SK-N-SH (cell line): ENCODE measurements around the gene KMO. TPM values are rescaled to one million over a fixed set of nuclear protein-coding genes. Genes with fewer than 3 reads are reported as not detected.

ENCODE experiments used
- CTCF ChIA-PET: fragments of 300-600, 350-600 bp; formaldehyde crosslinking; extraction: SDS; loops from one replicate; lab custom pipeline; 2021; lab: Yijun Ruan, JAX
- POLR2A ChIA-PET: fragments of 350-600 bp; sonication (Branson Sonifier 250); formaldehyde crosslinking; extraction: SDS; loops from one replicate; lab custom pipeline; 2020; ENCODE audit warnings: antibody characterized with exemption, inconsistent platforms; lab: Yijun Ruan, JAX
- DNase-seq: peaks from one replicate; pipeline ENCODE4 v3.0.0; 2012
- H2AFZ ChIP-seq: fragments of 200-600 bp; sonication (generic); 2 replicates; pipeline ENCODE4 v1.8.1; 2016; ENCODE audit warnings: antibody characterized with exemption, mild to moderate bottlenecking, low read depth
- H3F3A ChIP-seq: fragments of 200-600 bp; sonication (generic); replicated peaks from 2 replicates; pipeline ENCODE3; 2016; ENCODE audit warnings: antibody characterized with exemption, mild to moderate bottlenecking; ENCODE audit not compliant: insufficient read depth
- H3K27ac ChIP-seq, 2 experiments: fragments of 200-500 bp in 1 of 2; fragments of 200-600 bp in 1 of 2; sonication (Bioruptor generic) in 1 of 2; sonication (generic), shearing (Covaris generic) in 1 of 2; 2 replicates each; pipeline versions ENCODE4 v1.5.1 to v1.6.1; 2014 to 2016; ENCODE audit warnings: low read depth in 2 of 2, inconsistent platforms in 1 of 2, low read length in 1 of 2, mild to moderate bottlenecking in 1 of 2, mixed read lengths in 1 of 2
- H3K27me3 ChIP-seq: fragments of 200-600 bp; sonication (generic), shearing (Covaris generic); 2 replicates; pipeline ENCODE4 v1.6.1; 2016; ENCODE audit warnings: mixed run types; ENCODE audit not compliant: insufficient read depth
- H3K36me3 ChIP-seq, 2 experiments: fragments of 200-500 bp in 1 of 2; fragments of 200-600 bp in 1 of 2; sonication (Bioruptor generic) in 1 of 2; sonication (generic) in 1 of 2; replicated peaks in 1 of 2; 2 replicates each; pipeline versions ENCODE3 to v1.5.1; 2014 to 2016; ENCODE audit warnings: low read length in 1 of 2, mild to moderate bottlenecking in 1 of 2; ENCODE audit not compliant: insufficient read depth in 2 of 2, control insufficient read depth in 1 of 2
- H3K4me1 ChIP-seq, 2 experiments: fragments of 200-500 bp in 1 of 2; fragments of 200-600 bp in 1 of 2; sonication (Bioruptor generic) in 1 of 2; sonication (generic), shearing (Covaris generic) in 1 of 2; 2 replicates each; pipeline versions ENCODE4 v1.5.1 to v1.6.1; 2014 to 2016; ENCODE audit warnings: low read depth in 1 of 2, low read length in 1 of 2, mixed run types in 1 of 2; ENCODE audit not compliant: insufficient read depth in 2 of 2, control insufficient read depth in 1 of 2
- H3K4me2 ChIP-seq: fragments of 200-600 bp; sonication (generic), shearing (Covaris generic); 2 replicates; pipeline ENCODE4 v1.6.1; 2017; ENCODE audit warnings: mixed run types
- H3K4me3 ChIP-seq, 2 experiments: fragments of 200-500 bp in 1 of 2; fragments of 200-600 bp in 1 of 2; sonication (Bioruptor generic) in 1 of 2; sonication (generic), shearing (Covaris generic) in 1 of 2; 2 replicates each; pipeline versions ENCODE4 v1.5.1 to v1.8.1; 2014 to 2016; ENCODE audit warnings: low read depth in 2 of 2, inconsistent platforms in 1 of 2, low read length in 1 of 2, mild to moderate bottlenecking in 1 of 2, mixed read lengths in 1 of 2, moderate library complexity in 1 of 2
- H3K79me2 ChIP-seq: fragments of 200-600 bp; sonication (generic); 2 replicates; pipeline ENCODE4 v1.8.1; 2017; ENCODE audit warnings: mild to moderate bottlenecking; ENCODE audit not compliant: insufficient read depth
- H3K9ac ChIP-seq: fragments of 200-600 bp; sonication (generic); 2 replicates; pipeline ENCODE4 v1.6.1; 2017; ENCODE audit warnings: mixed run types
- H3K9me2 ChIP-seq: fragments of 200-600 bp; sonication (generic); 2 replicates; pipeline ENCODE4 v1.6.1; 2017; ENCODE audit warnings: mixed run types
- H3K9me3 ChIP-seq: fragments of 200-600 bp; sonication (generic); 2 replicates; pipeline ENCODE4 v1.6.1; 2017; ENCODE audit warnings: mixed run types, mild to moderate bottlenecking, moderate library complexity
- H4K20me1 ChIP-seq: fragments of 200-600 bp; sonication (generic); 2 replicates; pipeline ENCODE4 v1.6.1; 2017; ENCODE audit warnings: mild to moderate bottlenecking, mixed run types; ENCODE audit not compliant: insufficient read depth
- ELF1 ChIP-seq: IDR thresholded peaks from 2 replicates; pipeline ENCODE4 v1.4.0; 2012
- FOXJ3 ChIP-seq: sonication (generic); formaldehyde crosslinking; IDR thresholded peaks from 2 replicates; pipeline ENCODE4 v1.5.1; 2020; ENCODE audit warnings: mild to moderate bottlenecking, missing genetic modification reagents
- GABPA ChIP-seq: IDR thresholded peaks from 2 replicates; pipeline ENCODE4 v1.4.0; 2012; ENCODE audit warnings: low read depth, mild to moderate bottlenecking
- GATA2 ChIP-seq: sonication (generic); formaldehyde crosslinking; IDR thresholded peaks from 2 replicates; pipeline ENCODE4 v1.5.0; 2020; ENCODE audit warnings: mild to moderate bottlenecking, missing genetic modification reagents
- JUND ChIP-seq: IDR thresholded peaks from 2 replicates; pipeline ENCODE4 v1.4.0; 2012
- MEF2A ChIP-seq: IDR thresholded peaks from 2 replicates; pipeline ENCODE4 v1.4.0; 2012; ENCODE audit warnings: low read depth, borderline replicate concordance
- MXI1 ChIP-seq: IDR thresholded peaks from 2 replicates; pipeline ENCODE4 v1.6.1; 2012; ENCODE audit warnings: mild to moderate bottlenecking, low read depth, low read length, improper control_type of control experiment
- NFIC ChIP-seq: IDR thresholded peaks from 2 replicates; pipeline ENCODE4 v1.4.0; 2012; ENCODE audit warnings: borderline replicate concordance
- NRF1 ChIP-seq: IDR thresholded peaks from 2 replicates; pipeline ENCODE4 v1.6.1; 2012; ENCODE audit warnings: low read depth, mild to moderate bottlenecking, low read length
- PBX3 ChIP-seq: IDR thresholded peaks from 2 replicates; pipeline ENCODE4; 2012
- POLR2AphosphoS5 ChIP-seq: IDR thresholded peaks from 2 replicates; pipeline ENCODE4 v1.6.1; 2012; ENCODE audit warnings: low read depth, low read length
- RAD21 ChIP-seq: IDR thresholded peaks from 2 replicates; pipeline ENCODE4 v1.6.1; 2012; ENCODE audit warnings: mild to moderate bottlenecking, low read length
- RCOR1 ChIP-seq: fragments of 150-350 bp; IDR thresholded peaks from 2 replicates; pipeline ENCODE4 v1.6.1; 2017; ENCODE audit warnings: antibody characterized with exemption, low read length
- SMC3 ChIP-seq: IDR thresholded peaks from 2 replicates; pipeline ENCODE4 v1.6.1; 2012; ENCODE audit warnings: low read depth, low read length, improper control_type of control experiment
- TEAD4 ChIP-seq: IDR thresholded peaks from 2 replicates; pipeline ENCODE4 v1.4.0; 2012; ENCODE audit warnings: mild to moderate bottlenecking, borderline replicate concordance; ENCODE audit not compliant: insufficient read depth
- USF2 ChIP-seq: fragments of 150-350 bp; IDR thresholded peaks from 2 replicates; pipeline ENCODE4 v1.6.1; 2017; ENCODE audit warnings: antibody characterized with exemption, low read length, low read depth, borderline replicate concordance
- WGBS: methylation state at CpG from one replicate; pipeline ENCODE4 v1.1.6; 2017; ENCODE audit warnings: low lambda C conversion rate; 5-methylcytosine and 5-hydroxymethylcytosine counted together
- polyA plus RNA-seq, 3 experiments: library from polyadenylated mRNA; depleted of rRNA; stranded (reverse); fragments of >200 nt; gene quantifications; 2 replicates each; pipeline ENCODE4 v1.2.3, GENCODE V29; 2012
- TF ChIP-seq, protein P1 (sequence below): IDR thresholded peaks from 2 replicates; pipeline ENCODE4 v1.4.0; 2012; ENCODE audit warnings: low read depth

The KMO gene
- polyA plus RNA-seq, 1 of the 3 experiments (the other 2 are of a cell fraction) = not detected

- CTCF ChIA-PET = interaction anchor here (1.0 kb wide), 1 partner anchor 44 kb away, joined by 3 read pairs; no protein-coding TSS in a partner anchor
- H3K4me3 ChIP-seq = no peak overlapping the region
- H3K27ac ChIP-seq = no peak overlapping the region
- H3K9me3 ChIP-seq = no peaks in the 10 kb centered on the region
- no peak overlapping the region for H2AFZ ChIP-seq
- TF ChIP-seq NRF1 = no peak
- no peak for TF ChIP-seq NFIC
- no peak for TF ChIP-seq ELF1
- TF ChIP-seq, protein P1, sequence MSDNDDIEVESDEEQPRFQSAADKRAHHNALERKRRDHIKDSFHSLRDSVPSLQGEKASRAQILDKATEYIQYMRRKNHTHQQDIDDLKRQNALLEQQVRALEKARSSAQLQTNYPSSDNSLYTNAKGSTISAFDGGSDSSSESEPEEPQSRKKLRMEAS = no peak
- TF ChIP-seq GATA2 = no peak
- TF ChIP-seq RAD21 = no peak
- no peak for TF ChIP-seq SMC3
- no peak for TF ChIP-seq POLR2AphosphoS5
- TF ChIP-seq PBX3 = no peak
- no peak for TF ChIP-seq TEAD4
- TF ChIP-seq JUND = no peak
- TF ChIP-seq USF2 = no peak
- no peak for TF ChIP-seq MEF2A
- TF ChIP-seq, all 33 proteins: peak for 0
- Histone ChIP-seq H3K9ac (no peak overlapping the region), H3K36me3 (no peaks in the 10 kb centered on the region), H3K9me2 (no peaks in the 10 kb centered on the region), H4K20me1 (no peaks in the 10 kb centered on the region), H3K4me1 (no peaks in the 10 kb centered on the region), H3K27me3 (no peaks in the 10 kb centered on the region), H3F3A (no peaks in the 10 kb centered on the region), H3K79me2 (no peaks in the 10 kb centered on the region), H3K4me2 (no peak overlapping the region)
- POLR2A ChIA-PET = no interaction called here
- no peak for DNase-seq
- WGBS = 83% methylated on average over 3 of the region's 3 CpGs
Measured at GRCh38 chr1:241555526-241555925, 23.3 kb downstream of the KMO start.

GRCh38 chr1:241557031-241557430, 24.9 kb downstream of the KMO start:
- whole genome bisulfite sequencing = 52% methylated on average over 5 of the region's 5 CpGs
- no peaks in the 10 kb centered on the region for H4K20me1 ChIP-seq
- no peak overlapping the region for H3K9ac ChIP-seq
- no peak overlapping the region for H3K4me2 ChIP-seq
- TF ChIP-seq FOXJ3 (CRISPR knock-in tag) = no peak
- no peak for TF ChIP-seq USF2
- TF ChIP-seq JUND = no peak
- TF ChIP-seq PBX3 = no peak
- TF ChIP-seq GABPA = no peak
- no peak for TF ChIP-seq RCOR1
- TF ChIP-seq TEAD4 = no peak
- TF ChIP-seq ELF1 = no peak
- TF ChIP-seq MXI1 = no peak
- H3F3A ChIP-seq = no peaks in the 10 kb centered on the region
- H3K4me3 ChIP-seq = no peak overlapping the region
- ChIA-PET POLR2A (no interaction called here), CTCF (no interaction called here)
- no peaks in the 10 kb centered on the region for H3K9me3 ChIP-seq
- no peaks in the 10 kb centered on the region for H3K36me3 ChIP-seq
- no peaks in the 10 kb centered on the region for H3K27me3 ChIP-seq
- H3K27ac ChIP-seq = no peak overlapping the region
- DNase-seq = no peak
- H3K4me1 ChIP-seq = no peaks in the 10 kb centered on the region
- no peak overlapping the region for H2AFZ ChIP-seq
- no peaks in the 10 kb centered on the region for H3K79me2 ChIP-seq
- no peaks in the 10 kb centered on the region for H3K9me2 ChIP-seq
